GM21526 (cell line): ENCODE results near the gene GTF3C1.

Source experiments
- ATAC-seq: cut with Tn5 transposase; IDR thresholded peaks from one replicate; pipeline ENCODE4 v1.9.1; 2021; ENCODE audit warnings: moderate library complexity; ENCODE audit not compliant: unreplicated experiment, low FRiP score

Gene GTF3C1

GRCh38 chr16:27489421-27489820 lies 60.3 kb downstream of the GTF3C1 start:
- no peak for ATAC-seq

DNA sequence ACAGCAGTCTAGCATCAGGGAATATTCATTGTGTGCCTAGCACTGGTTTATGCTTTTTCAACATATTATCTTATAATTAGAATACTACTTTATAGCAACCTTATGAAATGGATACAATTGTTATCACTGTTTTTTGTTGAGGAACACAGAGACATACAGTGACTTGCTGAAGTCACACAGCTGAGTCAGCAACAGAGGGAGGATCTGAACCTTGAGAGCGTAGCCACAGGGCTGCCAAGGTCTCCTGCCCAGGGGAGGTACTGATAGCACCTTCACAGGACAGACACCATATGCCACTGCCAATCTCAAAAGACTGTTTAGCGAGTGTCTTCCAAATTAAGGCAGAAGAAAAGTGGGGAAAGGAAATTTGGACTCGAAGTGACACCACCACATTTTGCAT lies 63.0 kb downstream of the GTF3C1 start:
- no peak for ATAC-seq

GRCh38 chr16:27486344-27486743 lies 63.4 kb downstream of the GTF3C1 start:
- ATAC-seq, result no peak

GRCh38 chr16:27485811-27486210 lies 63.9 kb downstream of the GTF3C1 start:
- ATAC-seq, result no peak

GRCh38 chr16:27485126-27485525 lies 64.6 kb downstream of the GTF3C1 start:
- ATAC-seq, result no peak

DNA sequence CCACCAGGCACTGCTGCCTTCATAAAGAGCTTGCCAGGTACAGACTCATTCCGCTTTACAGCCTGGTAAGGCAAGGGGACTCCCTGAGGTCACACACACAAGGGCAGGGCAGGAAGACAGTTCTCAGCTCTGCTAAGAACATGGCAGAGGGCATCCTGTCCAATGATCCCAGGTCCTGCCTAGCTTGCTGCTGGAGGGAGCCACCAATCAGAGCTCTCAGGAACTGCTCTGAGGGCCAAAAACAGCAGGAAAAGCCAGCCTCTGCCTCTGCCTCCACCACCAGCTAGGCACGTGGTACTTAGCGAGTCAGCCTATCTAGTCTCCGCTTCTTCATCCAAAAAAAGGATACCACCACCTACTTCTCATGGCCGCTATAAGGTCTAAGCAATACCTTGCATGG lies 66.1 kb downstream of the GTF3C1 start:
- no peak for ATAC-seq

DNA sequence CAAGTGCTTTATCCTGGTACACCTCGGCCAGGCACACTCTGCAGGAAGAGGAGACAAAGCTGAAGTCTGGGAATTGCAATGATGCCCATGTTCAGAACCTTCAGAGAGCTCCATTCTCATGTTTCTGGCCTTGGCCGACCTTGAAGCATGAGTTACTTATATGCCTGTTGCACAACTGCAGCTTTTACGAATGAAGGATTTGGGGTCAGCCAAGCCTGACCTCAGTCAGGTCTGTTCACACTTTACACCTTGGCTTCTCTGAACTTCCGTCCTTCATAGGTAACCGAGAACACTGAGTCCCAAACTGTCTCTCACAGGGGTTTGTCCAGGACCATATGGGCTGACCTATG lies 66.7 kb downstream of the GTF3C1 start:
- ATAC-seq, result no peak

- no peak for ATAC-seq
Measured at GRCh38 chr16:27482397-27483087, 67.2 kb downstream of the GTF3C1 start.

- no peak for ATAC-seq
Measured at GRCh38 chr16:27481282-27481934, 68.3 kb downstream of the GTF3C1 start.

DNA sequence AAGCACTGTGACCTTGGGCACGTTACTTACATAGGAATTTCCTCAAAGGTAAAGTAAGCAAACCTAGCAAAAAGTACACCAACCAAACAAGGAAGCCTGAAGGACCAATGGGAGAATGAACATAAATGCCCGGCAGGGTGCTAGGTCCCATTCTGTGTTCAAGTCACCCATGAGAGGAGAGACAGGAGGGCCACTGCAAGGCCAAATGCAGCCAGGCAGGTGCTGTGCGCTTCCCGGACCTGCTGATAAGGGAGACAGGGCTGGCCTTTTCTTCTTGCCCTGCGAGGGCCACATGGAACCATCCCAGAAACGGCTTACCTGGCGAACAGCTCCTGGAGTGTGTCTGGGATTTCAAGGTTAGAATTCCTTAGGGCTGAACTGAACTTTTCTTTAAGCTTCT lies 69.0 kb downstream of the GTF3C1 start:
- no peak for ATAC-seq

GRCh38 chr16:27476240-27476639 lies 73.5 kb downstream of the GTF3C1 start:
- no peak for ATAC-seq

- no peak for ATAC-seq
Measured at GRCh38 chr16:27475561-27475960, 74.2 kb downstream of the GTF3C1 start.

- ATAC-seq, result no peak
Measured at GRCh38 chr16:27474921-27475320, 74.8 kb downstream of the GTF3C1 start.

DNA sequence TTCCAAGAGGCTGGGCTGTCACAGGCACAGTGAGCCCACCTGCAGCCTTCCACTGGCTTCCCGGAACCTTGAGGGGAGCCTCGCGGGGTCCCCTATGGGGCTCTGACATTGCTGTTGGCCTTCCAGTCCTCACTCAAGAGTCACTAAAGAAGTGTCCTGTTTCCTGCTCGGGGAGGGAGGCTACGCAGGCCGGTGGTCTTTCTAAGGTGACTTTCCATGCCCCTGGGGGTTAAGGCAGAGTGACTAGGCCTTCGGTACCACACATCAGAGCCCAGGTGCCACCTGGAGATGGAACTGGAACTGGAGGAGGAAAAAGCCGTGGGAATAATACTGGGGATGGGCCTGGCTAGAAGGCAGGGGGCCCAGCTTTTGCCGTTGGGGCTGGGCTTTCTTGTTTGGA lies 75.7 kb downstream of the GTF3C1 start:
- no peak for ATAC-seq

DNA sequence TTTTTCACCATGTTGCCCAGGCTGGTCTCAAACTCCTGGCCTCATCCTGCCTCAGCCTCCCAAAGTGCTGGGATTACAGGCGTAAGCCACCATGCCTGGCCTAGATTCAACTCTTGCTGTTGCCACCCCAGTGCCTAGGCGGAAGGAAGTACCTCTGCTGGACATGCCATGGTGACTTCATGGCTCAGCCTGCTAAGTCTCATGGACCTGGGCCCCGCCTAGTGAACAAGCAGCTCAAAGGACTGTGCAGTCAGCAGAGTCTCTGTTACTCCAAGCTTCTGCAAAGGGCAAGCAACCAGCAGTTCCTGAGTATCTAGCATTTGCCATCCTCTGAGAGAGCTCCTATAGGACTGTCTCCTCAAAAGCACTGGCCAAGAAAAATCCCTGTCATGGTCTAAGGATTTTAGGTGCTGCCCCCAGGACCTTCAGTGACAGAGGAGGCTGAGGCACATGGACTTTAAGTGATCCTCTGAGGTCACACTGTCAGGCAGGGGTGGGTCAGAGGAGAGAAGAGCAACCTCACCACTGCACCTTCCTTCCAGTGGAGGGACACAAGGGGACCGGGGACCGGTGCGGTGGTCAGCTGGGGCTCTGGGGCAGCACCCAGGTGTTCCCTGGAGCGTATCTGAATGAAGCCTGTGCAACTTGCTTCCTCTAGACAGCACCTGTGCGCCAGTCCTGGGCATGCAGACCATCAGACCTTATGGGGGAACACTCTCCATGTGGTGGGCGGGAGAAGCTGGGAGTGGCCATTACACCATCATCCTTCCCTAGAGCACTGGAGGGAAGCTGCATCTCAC lies 76.4 kb downstream of the GTF3C1 start:
- ATAC-seq, result no peak

- ATAC-seq, result no peak
Measured at GRCh38 chr16:27472091-27473020, 77.4 kb downstream of the GTF3C1 start.

DNA sequence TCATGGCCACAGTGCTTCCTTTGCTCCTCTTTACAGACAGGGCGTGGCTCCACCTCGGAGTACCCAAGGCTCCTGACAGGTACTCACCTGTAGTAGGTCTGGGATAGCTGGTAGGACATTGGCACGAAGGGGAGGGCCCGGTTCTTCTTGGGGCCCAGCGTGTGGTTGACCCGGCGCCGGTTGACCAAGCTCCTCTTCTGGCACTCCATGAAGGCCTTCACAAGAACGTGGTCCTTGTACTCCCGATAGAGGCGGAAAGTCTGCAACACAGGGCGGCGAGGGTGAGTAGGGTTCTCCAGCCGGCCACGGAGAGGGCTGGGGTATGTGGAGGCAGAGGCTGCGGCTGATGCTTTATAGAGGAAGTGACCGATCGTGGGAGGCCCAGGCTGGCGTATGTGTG lies 78.1 kb downstream of the GTF3C1 start:
- ATAC-seq, result no peak

GRCh38 chr16:27470567-27471431 lies 78.9 kb downstream of the GTF3C1 start:
- ATAC-seq, result no peak

DNA sequence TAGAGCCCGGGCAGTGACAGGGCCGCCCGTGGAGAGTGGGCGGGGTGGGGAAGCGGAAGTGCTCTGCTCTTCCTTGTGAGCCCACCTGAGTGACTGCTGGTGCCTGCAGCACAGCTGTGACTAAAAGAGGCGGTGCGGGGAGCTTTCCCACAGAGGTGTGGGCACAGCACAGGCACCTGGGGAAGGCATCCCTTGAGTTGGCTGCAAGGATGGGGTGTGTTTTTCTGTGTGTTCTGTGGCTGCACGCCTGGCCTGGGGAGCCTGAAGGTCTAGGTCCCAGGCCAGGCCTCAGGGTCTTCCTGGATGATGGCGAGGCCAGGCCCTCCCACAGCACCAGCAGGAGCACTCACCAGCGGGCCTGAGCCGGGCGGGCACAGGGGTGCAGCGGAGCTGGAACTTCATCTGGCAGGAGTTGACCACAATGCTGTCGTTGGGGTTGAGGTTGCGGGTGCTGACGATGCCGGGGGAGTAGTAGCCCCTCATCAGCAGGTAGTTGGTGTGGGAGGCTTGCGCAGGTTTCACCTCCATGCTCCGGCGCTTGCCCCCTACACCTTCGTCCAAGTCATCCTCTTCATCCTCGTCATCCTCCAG lies 80.7 kb downstream of the GTF3C1 start:
- ATAC-seq, result no peak
